Activated CD8-positive, alpha-beta memory T cell treated with anti-CD3 and anti-CD28 coated beads for 36 hours (primary cell): ENCODE data around the gene SLC38A2. TPM values are rescaled to one million over a fixed set of nuclear protein-coding genes. Genes with fewer than 3 reads are reported as not detected.
"Not testable (repeated sequence)": the region's sequence is repeated elsewhere in the genome, so short reads cannot be mapped to it uniquely, and the experiment has no call there.

Source experiments
- CTCF ChIA-PET: fragments of 350-600 bp; sonication (Branson Sonifier 250); formaldehyde crosslinking; loops from one replicate; lab custom pipeline; 2021; ENCODE audit warnings: antibody characterized with exemption; lab: Charles Lee
- POLR2A ChIA-PET: fragments of 350-600 bp; sonication (Branson Sonifier 250); formaldehyde crosslinking; loops from one replicate; lab custom pipeline; 2021; ENCODE audit warnings: antibody characterized with exemption; lab: Charles Lee
- total RNA-seq, 2 experiments: library from RNA; stranded (reverse); gene quantifications; one replicate each; pipeline ENCODE4 v1.2.3, GENCODE V29; 2021

SLC38A2 gene
- total RNA-seq, 2 experiments from 2014 or later, result 220 to 227 TPM

- ChIA-PET CTCF (no interaction called here), POLR2A (no interaction called here)
Observed at GRCh38 chr12:46354802-46355199, 17.8 kb downstream of the SLC38A2 start.

GRCh38 chr12:46354111-46354801 lies 18.3 kb downstream of the SLC38A2 start:
- POLR2A ChIA-PET, result interaction anchor here (0.7 kb wide), 1 partner anchor 17 kb away, joined by 5 read pairs; no protein-coding TSS in a partner anchor
- CTCF ChIA-PET, result no interaction called here

GRCh38 chr12:46351886-46352650 lies 20.5 kb downstream of the SLC38A2 start:
- POLR2A ChIA-PET, result no interaction called here
- CTCF ChIA-PET, result no interaction called here

- POLR2A ChIA-PET, result no interaction called here
Observed at GRCh38 chr12:46351138-46351537, 21.4 kb downstream of the SLC38A2 start.

GRCh38 chr12:46349253-46349652 lies 23.3 kb downstream of the SLC38A2 start:
- POLR2A ChIA-PET, result no interaction called here
- CTCF ChIA-PET, result no interaction called here

More at GRCh38 chr12:46351138-46351537, 21.4 kb downstream of the SLC38A2 start:
- CTCF ChIA-PET, result no interaction called here

- ChIA-PET CTCF (interaction anchor here (1.7 kb wide), 1 partner anchor 678 kb away, joined by 3 read pairs; no protein-coding TSS in a partner anchor), POLR2A (no interaction called here)
Observed at GRCh38 chr12:46343118-46343852, 29.3 kb downstream of the SLC38A2 start.

- CTCF ChIA-PET, result interaction anchor here (1.7 kb wide), 1 partner anchor 679 kb away, joined by 3 read pairs; no protein-coding TSS in a partner anchor
Observed at GRCh38 chr12:46342562-46343033, 30.0 kb downstream of the SLC38A2 start.

GRCh38 chr12:46339051-46339450 lies 33.5 kb downstream of the SLC38A2 start:
- ChIA-PET POLR2A (no interaction called here), CTCF (no interaction called here)

More at GRCh38 chr12:46342562-46343033, 30.0 kb downstream of the SLC38A2 start:
- POLR2A ChIA-PET, result no interaction called here

GRCh38 chr12:46332260-46332659 lies 40.3 kb downstream of the SLC38A2 start:
- CTCF ChIA-PET, result no interaction called here
- POLR2A ChIA-PET, result no interaction called here

- CTCF ChIA-PET, POLR2A ChIA-PET: not testable (repeated sequence)
Observed at GRCh38 chr12:46325075-46325474, 47.5 kb downstream of the SLC38A2 start.

- ChIA-PET POLR2A (no interaction called here), CTCF (no interaction called here)
Observed at GRCh38 chr12:46320731-46321130, 51.8 kb downstream of the SLC38A2 start.

- CTCF ChIA-PET, result interaction anchor here (1.2 kb wide), 1 partner anchor 193 kb away, joined by 3 read pairs; no protein-coding TSS in a partner anchor
- POLR2A ChIA-PET, result no interaction called here
Observed at GRCh38 chr12:46318037-46318436, 54.5 kb downstream of the SLC38A2 start.

Other genes starting within 250 kb of the SLC38A2 start
- gene SLC38A1, start 103.7 kb downstream of the SLC38A2 start, total RNA-seq, result 100 to 1,000 TPM; 248 to 250 TPM